A549 (cell line): Measurements from ENCODE around the gene VDR.

ENCODE experiments used
- BHLHE40 ChIP-seq: IDR thresholded peaks from 2 replicates; pipeline ENCODE4 v1.6.1; 2012; ENCODE audit warnings: low read depth, low read length, inconsistent platforms
- CEBPB ChIP-seq, 2 experiments: fragments of >200 bp in 1 of 2; sonication (Bioruptor Twin) in 1 of 2; formaldehyde crosslinking in 1 of 2; IDR thresholded peaks; 2 replicates each; pipeline ENCODE4 v1.6.1; 2012 to 2016
- CTCF ChIP-seq: fragments of >200 bp; sonication (Bioruptor Twin); formaldehyde crosslinking; IDR thresholded peaks from 3 replicates; pipeline ENCODE4 v1.5.1; 2016
- EP300 ChIP-seq, 2 experiments: fragments of >200 bp; sonication (Bioruptor Twin); formaldehyde crosslinking; IDR thresholded peaks; 2 replicates in 1 of 2; 3 replicates in 1 of 2; pipeline ENCODE4 v1.6.1; 2016 to 2017
- JUN ChIP-seq, 2 experiments: fragments of >200 bp; sonication (Bioruptor Twin); formaldehyde crosslinking; IDR thresholded peaks; 2 replicates in 1 of 2; 3 replicates in 1 of 2; pipeline ENCODE4 v1.6.1; 2016 to 2017
- PBX3 ChIP-seq: IDR thresholded peaks from 2 replicates; pipeline ENCODE4 v1.6.1; 2012
- TF ChIP-seq, protein P1 (sequence below): fragments of 200-600 bp; sonication (generic); IDR thresholded peaks from 2 replicates; pipeline ENCODE4 v1.6.1; 2016; ENCODE audit warnings: antibody characterized with exemption, mild to moderate bottlenecking, moderate library complexity

- TF ChIP-seq PBX3 (no peak), CTCF (no peak), BHLHE40 (no peak), JUN (IDR thresholded peaks at IDR 0.05) (no peak), EP300 (IDR thresholded peaks at IDR 0.05) (no peak), CEBPB (IDR thresholded peaks at IDR 0.05) (no peak)
- TF ChIP-seq, protein P1, sequence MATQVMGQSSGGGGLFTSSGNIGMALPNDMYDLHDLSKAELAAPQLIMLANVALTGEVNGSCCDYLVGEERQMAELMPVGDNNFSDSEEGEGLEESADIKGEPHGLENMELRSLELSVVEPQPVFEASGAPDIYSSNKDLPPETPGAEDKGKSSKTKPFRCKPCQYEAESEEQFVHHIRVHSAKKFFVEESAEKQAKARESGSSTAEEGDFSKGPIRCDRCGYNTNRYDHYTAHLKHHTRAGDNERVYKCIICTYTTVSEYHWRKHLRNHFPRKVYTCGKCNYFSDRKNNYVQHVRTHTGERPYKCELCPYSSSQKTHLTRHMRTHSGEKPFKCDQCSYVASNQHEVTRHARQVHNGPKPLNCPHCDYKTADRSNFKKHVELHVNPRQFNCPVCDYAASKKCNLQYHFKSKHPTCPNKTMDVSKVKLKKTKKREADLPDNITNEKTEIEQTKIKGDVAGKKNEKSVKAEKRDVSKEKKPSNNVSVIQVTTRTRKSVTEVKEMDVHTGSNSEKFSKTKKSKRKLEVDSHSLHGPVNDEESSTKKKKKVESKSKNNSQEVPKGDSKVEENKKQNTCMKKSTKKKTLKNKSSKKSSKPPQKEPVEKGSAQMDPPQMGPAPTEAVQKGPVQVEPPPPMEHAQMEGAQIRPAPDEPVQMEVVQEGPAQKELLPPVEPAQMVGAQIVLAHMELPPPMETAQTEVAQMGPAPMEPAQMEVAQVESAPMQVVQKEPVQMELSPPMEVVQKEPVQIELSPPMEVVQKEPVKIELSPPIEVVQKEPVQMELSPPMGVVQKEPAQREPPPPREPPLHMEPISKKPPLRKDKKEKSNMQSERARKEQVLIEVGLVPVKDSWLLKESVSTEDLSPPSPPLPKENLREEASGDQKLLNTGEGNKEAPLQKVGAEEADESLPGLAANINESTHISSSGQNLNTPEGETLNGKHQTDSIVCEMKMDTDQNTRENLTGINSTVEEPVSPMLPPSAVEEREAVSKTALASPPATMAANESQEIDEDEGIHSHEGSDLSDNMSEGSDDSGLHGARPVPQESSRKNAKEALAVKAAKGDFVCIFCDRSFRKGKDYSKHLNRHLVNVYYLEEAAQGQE = no peak
These were observed 10.7 kb downstream of the VDR start for GRCh38 chr12:47894068-47894467.
